GM19467 (cell line): ENCODE results near the gene RASL11A.

ENCODE experiments used
- ATAC-seq: cut with Tn5 transposase; IDR thresholded peaks from one replicate; pipeline ENCODE4 v1.9.1; 2021; ENCODE audit warnings: mild to moderate bottlenecking, moderate library complexity; ENCODE audit not compliant: unreplicated experiment

Gene RASL11A

GRCh38 chr13:27270594-27271520, at the start of gene RASL11A:
Gene RASL11A, plus strand, starts transcription at chr13:27270830. Its CDS starts 115 bp downstream, at chr13:27270945.
- peak; percentile 78 for ATAC-seq

- peak; percentile 75 for ATAC-seq
Observed at GRCh38 chr13:27222100-27222499, 48.5 kb upstream of the RASL11A start.

- no peak for ATAC-seq
Observed at GRCh38 chr13:27226991-27227390, 43.6 kb upstream of the RASL11A start.

- ATAC-seq: no peak
Observed at GRCh38 chr13:27228131-27228530, 42.5 kb upstream of the RASL11A start.

- ATAC-seq: no peak
Observed at GRCh38 chr13:27229642-27230041, 41.0 kb upstream of the RASL11A start.

GRCh38 chr13:27233964-27234363, 36.7 kb upstream of the RASL11A start:
- ATAC-seq: no peak

- ATAC-seq: no peak
Observed at GRCh38 chr13:27236478-27236877, 34.2 kb upstream of the RASL11A start.

GRCh38 chr13:27242702-27243101, 27.9 kb upstream of the RASL11A start:
- ATAC-seq: no peak

GRCh38 chr13:27245610-27246009, 25.0 kb upstream of the RASL11A start:
- ATAC-seq: no peak

GRCh38 chr13:27250833-27251165, 19.8 kb upstream of the RASL11A start:
- no peak for ATAC-seq

- peak; percentile 89 for ATAC-seq
Observed at GRCh38 chr13:27251166-27252091, 19.2 kb upstream of the RASL11A start, which contains the start of gene RPL21. Gene RPL21, plus strand, starts transcription at chr13:27251558. Its CDS starts 2,219 bp downstream, at chr13:27253777.

- ATAC-seq: no peak
Observed at GRCh38 chr13:27252467-27252866, 18.2 kb upstream of the RASL11A start.

GRCh38 chr13:27257233-27257568, 13.4 kb upstream of the RASL11A start:
- no peak for ATAC-seq

- no peak for ATAC-seq
Observed at GRCh38 chr13:27257648-27258253, 12.9 kb upstream of the RASL11A start.

- no peak for ATAC-seq
Observed at GRCh38 chr13:27258637-27259386, 11.8 kb upstream of the RASL11A start.

- ATAC-seq: no peak
Observed at GRCh38 chr13:27259831-27260230, 10.8 kb upstream of the RASL11A start.

- ATAC-seq: no peak
Observed at GRCh38 chr13:27261396-27261795, 9.2 kb upstream of the RASL11A start.

GRCh38 chr13:27263438-27263837, 7.2 kb upstream of the RASL11A start:
- ATAC-seq: no peak

- no peak for ATAC-seq
Observed at GRCh38 chr13:27264181-27264580, 6.4 kb upstream of the RASL11A start.

- ATAC-seq: no peak
Observed at GRCh38 chr13:27264648-27265047, 6.0 kb upstream of the RASL11A start.

GRCh38 chr13:27266917-27267316, 3.7 kb upstream of the RASL11A start:
- ATAC-seq: no peak
